AG10803 (cell line): ENCODE measurements around the gene MCM8.

Experiments
- DNase-seq: peaks from one replicate; pipeline ENCODE4 v3.0.0; 2010; ENCODE audit warnings: low read depth
- H3K4me3 ChIP-seq: 2 replicates; pipeline ENCODE4 v1.5.1; 2011; ENCODE audit warnings: mild to moderate bottlenecking, low read length, control low read depth
- CTCF ChIP-seq: conservative IDR thresholded peaks from 2 replicates; pipeline ENCODE4 v1.5.1; 2011; ENCODE audit warnings: mild to moderate bottlenecking, low read length, control low read depth, inconsistent platforms

MCM8 gene

GRCh38 chr20:5969940-5970339 lies 19.5 kb downstream of the MCM8 start:
- TF ChIP-seq CTCF = no peak
- DNase-seq = no peak
- H3K4me3 ChIP-seq = no peak overlapping the region

DNA sequence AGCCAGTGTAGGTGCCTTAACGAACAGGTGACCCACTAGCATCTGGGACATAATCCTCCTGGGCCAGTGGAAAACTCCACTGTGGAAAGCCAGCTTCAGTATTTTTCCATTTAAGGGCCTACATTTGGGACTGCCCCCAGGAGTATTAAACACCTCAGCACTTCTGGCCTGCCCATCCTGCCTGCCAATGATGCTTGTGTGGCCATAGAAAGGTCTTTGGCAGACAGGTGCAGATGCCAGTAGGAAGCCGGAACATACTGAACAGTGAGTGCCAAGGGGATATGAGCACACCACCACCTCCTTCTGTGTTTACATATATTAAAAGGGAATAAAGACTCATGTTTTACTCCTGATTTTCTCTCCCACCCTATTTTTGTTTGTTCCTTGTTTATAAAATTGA lies 19.9 kb downstream of the MCM8 start:
- no peak for TF ChIP-seq CTCF
- no peak for DNase-seq
- H3K4me3 ChIP-seq = no peak overlapping the region

DNA sequence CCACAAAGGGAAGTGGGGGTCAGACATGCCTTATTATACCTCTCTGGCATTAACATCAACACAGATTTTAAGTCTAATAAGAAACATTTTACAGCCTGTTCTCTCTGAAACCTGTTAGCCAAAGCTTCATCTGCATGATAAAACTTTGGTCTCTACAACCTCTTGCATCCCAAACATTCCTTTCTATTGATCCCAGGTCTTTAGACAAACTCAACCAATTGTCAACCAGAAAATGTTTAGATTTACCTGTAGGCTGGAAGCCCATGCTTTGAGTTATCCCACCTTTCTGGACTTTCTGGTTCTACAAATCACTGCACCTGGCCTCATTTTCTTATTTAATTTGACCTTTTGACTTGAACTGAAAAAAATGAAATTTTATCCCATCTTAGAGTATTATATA lies 20.8 kb downstream of the MCM8 start:
- no peak for TF ChIP-seq CTCF
- DNase-seq = no peak
- H3K4me3 ChIP-seq = no peak overlapping the region

- TF ChIP-seq CTCF = no peak
- H3K4me3 ChIP-seq = no peak overlapping the region
- peak; percentile 10 for DNase-seq
These were observed 22.7 kb downstream of the MCM8 start for GRCh38 chr20:5973172-5973571.

DNA sequence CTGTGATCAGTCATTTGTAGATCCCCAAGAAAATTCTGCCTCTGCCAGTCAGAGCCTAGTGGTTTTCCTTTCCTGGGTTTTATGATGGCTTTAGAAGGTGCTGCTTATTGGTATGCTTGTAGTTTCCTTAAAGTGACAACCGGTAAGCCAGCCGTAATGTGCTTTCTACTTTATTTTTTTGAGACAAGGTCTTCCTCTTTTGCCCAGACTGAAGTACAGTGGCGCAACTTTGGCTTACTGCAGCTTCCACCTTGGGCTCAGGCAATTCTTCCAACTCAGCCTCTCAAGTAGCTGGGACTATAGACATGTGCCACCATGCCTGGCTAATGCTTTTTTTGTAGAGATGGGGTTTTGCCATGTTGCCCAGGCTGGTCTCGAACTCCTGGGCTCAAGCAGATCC lies 23.5 kb downstream of the MCM8 start:
- no peak for DNase-seq
- no peak overlapping the region for H3K4me3 ChIP-seq
- no peak for TF ChIP-seq CTCF

DNA sequence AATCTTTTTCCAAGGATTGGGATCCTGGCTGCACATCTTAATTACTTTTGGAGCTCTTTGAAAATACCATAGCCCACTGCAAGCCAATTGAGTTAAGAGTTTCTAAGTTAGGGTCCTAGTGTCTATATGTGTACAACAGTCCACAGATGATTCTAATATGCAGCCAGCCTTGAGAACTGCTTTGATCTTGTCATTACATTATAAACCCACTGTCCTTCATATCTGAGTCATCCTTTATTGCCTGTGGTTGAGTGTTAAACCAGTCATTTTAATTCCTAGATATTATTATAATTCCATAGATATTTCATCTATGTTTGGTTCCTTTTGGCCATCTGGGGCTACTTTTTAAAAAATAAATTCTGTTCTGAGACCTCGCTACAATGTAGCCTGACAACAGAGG lies 24.1 kb downstream of the MCM8 start:
- DNase-seq = peak; percentile 5
- TF ChIP-seq CTCF = no peak
- no peak overlapping the region for H3K4me3 ChIP-seq

GRCh38 chr20:5975778-5976177 lies 25.3 kb downstream of the MCM8 start:
- no peak for DNase-seq
- TF ChIP-seq CTCF = no peak
- H3K4me3 ChIP-seq = no peak overlapping the region
